NCI-H345 treated with DMSO at 0.1 percent for 48 hours (cell line): ENCODE results near the gene RADIL.

Experiments
- DNase-seq: peaks from one replicate; lab custom pipeline; 2025; ENCODE audit not compliant: unreplicated experiment; lab: John Stamatoyannopoulos, UW

The RADIL gene

DNA sequence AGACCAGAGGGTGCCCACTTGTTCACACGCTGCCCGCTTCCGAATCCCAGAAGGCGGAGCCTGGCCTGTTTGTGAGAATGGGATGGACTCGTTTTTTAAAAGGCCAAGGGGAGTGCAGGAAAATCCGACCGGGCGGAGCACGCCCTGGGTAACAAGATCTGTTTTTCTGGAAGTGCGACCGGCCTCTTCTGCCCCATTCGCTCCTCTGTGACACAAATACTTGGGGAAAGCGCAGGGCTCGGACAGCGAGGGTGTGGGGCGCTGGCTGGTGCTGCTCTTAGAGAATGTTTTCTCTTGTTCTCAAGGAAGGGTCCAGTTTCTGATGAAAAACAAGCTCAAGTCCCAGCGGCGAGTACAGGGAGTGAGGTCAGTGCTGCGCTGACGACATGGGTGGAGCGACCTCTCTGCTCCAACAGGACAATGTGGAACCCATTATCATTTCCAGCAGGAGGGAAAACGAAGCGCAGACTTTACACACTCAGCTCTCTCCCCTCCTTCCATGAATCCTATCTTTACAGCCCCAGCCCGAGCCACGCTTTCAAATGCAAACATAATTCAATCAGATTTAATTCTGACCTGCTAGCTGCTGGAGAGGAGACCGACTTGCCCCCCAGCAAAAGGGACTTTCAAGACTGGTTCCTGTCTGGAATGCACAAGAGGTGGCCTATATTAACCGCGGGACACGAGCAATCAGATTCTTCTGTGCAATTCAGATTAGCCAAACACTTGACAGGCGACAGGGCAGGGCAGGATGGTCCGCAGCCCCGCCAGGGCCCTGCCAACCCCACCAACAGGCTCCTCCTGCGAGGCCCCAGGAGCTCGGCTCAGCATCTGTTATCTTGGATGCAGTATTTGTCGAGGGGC is 1.1 kb downstream of the RADIL start:
- no peak for DNase-seq

DNA sequence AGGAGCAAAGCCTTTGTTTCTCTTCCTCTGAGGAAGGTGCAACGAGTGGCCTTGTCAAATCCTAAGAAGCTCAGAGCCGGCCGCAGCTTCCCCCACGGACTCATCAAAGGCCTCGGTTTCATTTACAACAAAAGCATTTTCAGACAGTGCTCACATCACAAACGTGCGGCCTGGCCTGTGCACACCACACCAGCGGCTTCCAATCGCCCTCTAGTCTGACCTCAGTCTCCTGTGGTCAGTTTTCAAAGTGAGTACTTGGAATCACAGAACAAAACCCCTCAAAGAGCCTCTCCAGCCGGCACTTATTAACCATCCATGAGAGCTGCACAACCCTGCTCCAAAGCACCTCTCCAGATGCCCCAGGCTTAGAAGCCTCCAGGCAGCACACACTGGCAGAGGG is 3.3 kb downstream of the RADIL start:
- no peak for DNase-seq

DNA sequence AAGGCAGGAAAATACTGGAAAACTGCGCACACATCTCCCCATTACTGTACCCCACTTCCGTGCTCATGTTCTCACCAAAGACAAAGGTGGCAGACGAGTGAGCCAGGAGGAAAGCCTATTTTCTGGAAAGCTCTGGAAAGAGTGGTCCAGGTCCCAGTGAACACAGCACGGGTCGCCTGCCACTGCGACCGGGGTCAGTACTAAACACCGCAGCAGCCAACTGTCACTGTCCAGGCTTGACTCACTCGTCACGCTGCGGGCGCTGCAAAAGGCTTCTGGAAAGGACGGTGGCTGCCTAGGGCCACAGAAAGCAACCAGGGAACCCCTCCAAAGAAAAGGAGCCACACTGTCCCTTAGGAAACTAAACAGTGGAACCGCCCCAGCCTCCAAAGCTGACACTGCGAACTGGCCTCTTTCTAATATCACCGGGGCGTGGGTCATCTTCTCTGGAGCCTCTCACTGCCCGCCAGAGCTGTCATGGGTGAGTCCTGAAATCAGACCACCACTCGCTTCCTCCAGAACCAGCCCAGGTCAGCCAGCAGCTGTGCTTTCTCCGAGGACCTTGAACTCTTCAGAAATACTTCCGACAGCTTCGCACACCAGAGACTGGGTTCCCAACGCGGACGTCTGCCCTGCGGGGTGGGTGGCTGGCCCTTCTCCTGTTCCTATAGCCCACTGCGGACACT is 4.0 kb downstream of the RADIL start:
- no peak for DNase-seq

DNA sequence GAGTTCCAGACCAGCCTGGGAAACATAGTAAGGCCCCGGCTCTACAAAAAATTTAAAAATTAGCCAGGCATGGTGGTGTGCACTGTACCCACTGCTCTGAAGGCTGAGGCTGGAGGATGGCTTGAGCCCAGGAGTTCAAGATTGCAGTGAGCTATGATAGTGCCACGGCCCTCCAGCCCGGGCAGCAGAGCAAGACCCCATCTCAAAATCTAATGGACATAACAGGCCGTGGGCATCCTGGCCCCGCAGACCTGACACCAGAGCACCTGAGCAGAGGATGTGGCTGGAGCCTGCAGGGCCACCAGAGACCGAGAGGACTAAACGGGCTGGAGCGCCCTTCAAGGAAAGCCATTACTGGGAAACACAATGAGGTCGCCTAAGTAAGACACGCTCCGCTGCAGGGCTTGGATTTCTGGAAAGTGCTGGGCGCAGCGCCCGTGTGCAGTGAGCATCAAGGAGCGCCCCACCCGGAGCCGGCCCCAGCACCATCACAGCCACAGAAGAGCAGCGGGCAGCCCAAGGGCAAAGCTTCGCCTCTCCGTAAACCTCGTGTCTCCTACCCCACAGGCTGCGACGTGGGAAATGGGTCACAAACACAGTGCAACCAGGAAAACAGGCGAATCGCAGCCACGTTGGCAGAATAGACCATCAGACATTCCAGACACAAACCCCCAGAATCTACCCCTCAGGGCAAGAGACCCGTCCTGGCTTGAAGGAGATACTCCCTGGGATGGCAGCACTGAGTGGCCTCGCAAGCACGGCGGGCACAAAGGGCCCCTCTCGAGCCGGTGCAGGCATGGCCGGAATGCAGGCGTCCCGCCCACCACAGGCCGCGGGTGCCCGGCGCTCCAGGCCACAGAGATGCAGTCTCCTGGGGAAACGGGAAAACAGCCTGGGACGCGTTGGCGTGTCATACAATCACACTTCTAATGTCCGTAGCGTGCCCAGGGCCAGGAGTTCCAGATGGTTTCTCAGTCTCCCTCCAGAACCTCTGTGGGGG is 4.9 kb downstream of the RADIL start:
- DNase-seq, result no peak

DNA sequence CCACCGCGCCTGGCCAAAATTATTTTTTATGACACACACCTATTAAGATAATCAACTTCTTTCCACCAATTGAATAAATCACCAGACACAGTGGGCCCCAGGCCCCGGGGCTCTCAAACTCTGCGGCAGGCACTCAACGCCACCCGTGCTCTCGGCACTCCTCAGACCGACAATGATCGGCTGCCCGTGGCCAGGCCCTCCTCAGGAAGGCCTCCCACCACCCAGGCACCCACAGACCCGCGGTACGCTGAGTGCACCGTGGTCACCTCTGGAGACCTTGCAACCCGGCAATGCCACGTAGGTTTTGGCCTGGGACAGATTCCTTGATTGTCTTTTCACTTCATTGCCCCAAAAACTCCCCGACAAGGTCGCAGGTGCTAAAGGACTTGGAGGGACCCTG is 6.9 kb downstream of the RADIL start:
- DNase-seq, result no peak

DNA sequence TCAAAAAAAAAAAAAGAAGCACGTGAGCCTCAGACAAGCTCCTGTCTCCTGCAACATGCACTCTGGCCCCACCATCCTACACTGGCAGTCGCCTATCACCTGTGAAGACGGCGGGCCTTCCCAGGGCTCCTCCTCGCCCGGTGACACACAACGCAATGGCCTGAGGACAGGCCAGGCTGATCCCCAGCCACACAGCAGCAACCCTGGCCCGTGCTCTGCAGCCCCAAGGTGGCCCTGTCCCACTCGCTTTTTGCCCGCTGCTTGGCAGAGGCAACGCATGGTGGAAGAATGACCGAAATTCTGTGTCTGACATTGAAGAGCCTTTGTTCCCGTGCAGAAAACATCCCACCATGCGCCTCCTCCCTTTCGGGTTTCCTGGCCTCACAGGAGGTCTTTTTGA is 8.1 kb downstream of the RADIL start:
- DNase-seq, result no peak

DNA sequence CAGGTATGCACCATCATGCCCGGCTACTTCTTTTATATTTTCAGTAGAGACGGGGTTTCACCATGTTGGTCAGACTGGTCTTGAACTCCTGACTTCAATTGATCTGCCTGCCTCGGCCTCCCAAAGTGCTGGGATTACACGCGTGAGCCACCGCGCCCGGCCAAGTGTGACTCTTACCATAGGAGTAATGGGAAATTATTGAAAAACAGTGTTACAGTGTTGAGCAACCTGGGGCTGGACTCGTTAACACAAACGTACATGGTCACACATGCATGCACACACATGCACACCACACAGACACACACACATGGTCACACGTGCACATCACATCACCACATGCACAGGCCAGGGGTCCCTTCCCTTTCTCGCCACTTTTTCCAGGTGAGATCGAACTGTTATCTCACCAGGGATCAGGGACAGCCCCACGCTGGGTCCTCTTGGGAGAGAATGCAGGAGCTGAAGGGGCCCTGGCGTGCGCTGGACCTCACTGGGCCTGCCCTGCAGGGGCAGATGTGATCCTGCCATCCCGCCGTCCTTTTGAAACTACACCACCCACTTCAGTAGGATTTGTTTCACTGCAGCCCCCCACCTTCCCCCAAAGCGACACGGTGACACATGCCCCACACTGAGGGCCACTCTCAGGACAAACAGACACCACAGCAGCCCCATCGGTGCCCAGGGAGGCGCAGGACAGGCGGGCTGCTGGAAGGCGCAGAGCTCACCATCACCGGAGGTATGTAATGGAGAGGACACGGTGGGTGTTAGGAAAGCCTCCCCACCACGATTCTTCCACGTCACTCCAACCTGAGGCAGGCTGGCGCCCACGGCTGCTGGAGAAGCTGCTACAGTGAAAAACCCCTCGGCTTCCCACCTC is 10.2 kb downstream of the RADIL start:
- DNase-seq, result no peak

DNA sequence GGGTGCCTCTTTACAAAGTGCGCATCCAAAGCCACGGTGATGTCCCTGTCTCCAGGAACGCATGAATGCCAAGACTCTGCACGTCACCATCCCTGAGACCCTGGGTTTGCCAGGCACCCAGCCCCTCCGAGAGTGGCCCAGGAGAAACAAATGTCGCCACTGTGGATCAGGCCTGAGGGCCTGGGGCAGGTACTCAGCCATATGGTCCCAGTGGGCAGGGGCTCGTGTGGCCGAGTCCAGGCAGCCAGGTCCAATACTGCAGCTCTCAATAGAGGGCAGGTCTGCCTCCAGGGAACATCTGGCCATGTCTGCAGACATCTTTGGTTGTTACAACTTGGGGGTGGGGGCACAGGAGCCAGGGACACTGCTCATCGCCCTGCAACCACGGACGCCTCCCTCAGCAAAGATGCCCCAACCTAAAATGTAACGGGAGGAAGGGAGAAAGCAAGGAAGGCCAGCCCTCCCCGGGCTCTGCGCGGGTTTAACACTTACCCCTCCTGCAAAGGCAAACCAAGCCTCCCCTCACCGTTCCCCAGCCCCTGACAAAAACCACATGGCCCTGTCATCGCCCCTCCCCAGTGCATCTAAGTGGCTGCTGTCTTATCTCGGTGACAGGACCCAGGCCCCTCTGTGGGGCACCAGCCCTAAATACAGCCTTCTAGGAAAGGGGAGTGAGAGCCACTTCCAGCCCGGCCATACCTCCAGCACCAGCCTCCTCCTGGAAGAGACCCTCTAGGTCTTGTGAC is 11.4 kb downstream of the RADIL start:
- no peak for DNase-seq

DNA sequence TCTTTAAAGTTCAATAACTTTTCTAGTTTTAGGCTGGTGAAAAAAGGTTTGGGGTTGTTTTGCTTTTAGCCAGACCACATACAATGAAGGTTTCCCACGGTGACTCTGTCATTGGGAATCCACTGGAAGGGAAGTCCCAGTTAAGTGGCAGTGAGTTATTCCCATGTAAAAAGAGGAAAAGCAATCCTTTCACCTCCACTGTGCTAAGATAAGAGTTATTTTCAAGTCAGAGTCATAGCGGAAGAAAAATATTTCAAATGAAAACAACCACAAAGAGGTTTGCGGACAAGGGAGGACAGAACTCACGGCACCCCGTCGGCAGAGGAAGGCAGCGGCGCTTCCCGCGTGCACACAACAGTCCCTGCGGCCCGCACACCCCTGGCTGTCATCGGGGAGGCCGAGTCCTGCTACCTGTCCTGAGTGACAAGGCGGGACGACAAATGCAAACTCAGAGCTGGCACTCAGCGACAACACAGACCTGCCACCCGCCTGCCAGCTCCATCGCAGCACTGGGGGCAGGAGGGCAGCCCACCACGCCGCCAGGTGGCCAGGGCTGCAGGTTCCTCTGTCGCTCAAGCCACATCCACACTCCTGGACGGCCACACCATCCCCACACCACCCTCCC is 12.3 kb downstream of the RADIL start:
- DNase-seq, result no peak

DNA sequence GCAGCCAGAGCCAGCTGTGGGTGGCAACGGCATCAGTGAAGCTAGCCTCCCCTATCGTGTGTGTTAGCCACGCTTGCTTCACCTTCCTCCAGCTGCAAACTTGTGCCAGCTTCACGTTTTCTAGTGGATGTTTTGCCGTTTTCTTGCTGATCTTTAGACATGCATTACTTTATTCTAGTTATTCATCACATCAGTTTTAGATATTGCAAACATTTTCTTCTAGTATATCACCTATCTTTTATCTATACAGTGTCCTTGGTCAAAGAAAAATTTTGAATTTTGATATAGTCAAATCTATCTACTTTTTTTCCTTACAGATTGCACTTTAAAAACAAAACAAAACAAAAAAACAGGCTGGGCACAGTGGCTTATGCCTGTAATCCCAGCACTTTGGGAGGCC is 15.0 kb downstream of the RADIL start:
- no peak for DNase-seq

DNA sequence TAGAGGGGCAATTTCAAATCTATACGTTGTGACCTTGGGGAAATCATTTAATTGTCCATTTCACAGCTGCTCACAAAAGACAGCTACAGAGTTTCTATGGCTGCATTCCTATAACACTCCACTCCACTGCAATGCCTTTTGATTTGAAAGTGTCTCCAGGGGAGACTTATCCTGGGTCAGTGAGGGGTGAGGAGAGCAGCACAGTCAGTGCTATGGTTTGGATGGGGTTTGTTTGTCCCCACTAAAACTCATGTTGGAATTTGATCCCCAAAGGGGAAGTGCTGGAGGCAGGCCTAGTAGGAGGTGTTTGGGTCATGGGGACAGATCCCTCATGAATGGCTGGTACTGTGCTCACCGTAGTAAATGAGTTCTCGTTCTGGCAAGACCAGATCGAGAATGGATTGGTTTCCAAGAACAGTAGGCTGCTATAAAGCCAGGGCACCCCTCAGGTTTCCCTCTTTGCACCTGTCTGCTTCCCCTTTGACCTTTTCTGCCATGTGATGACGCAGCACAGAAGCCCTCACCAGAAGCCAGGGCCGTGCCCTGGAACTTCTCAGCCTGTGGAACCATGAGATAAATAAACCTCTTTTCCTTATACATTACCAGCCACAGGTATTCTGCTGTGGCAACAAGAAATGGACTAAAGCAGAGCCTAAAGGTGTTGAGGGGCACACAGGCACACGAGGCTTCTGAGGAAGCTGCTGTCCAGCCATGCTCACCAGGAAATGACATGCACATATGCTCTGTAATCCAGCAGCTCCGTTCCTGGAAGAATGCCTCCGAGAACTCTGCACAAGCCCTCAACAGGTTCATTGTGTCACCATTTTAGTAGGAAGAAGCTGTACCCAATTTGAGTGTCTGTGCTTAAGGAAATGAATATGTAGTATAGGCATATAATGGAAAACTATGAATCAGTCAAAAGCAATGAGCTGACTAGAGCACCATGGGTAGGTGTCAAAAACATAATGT is 16.7 kb downstream of the RADIL start:
- no peak for DNase-seq

DNA sequence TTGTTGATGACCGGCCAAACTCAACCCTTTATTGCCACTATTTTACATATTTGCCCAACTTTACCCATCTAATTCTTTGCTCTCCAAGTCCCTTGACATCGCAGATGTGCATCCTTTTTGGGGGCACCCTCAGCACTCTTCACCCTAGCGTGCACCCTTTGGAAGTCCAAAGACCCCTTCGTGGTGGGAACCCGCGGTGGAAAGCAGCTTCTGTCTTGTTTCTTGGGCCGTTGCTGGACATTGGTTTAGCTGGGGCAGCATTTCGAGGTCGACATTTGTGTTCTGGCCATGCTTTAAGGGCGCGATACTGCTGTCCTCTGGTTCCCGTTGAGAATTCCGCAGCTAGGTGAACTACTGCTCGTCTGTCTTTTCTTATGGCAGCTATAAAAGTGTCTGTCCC is 21.4 kb downstream of the RADIL start:
- DNase-seq, result no peak

DNA sequence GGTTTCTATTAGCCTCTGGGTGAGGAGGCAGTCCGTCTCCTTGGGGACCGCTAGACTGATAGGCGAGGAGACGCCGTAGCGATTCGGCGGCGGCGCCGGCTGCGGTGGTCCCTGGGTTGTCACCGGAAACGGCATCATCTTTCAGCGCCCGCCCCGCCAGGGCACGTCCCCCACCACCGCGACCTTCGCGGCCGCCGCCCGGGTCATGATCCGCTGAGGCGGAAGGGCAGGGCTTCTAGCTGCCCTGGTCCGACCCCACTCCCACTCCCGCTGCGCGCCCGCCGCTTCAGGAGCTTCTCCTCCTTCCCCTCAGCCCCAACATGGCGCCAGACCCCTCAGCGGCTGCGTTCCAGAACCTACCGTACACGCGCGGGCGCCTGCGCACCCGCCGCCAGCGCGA is 21.8 kb downstream of the RADIL start, which contains the start of gene PAPOLB:
Gene PAPOLB (minus strand): TSS at position 358 of the 400 bp plus-strand sequence. CDS start 220 bp downstream, at position 138.
- DNase-seq, result no peak

DNA sequence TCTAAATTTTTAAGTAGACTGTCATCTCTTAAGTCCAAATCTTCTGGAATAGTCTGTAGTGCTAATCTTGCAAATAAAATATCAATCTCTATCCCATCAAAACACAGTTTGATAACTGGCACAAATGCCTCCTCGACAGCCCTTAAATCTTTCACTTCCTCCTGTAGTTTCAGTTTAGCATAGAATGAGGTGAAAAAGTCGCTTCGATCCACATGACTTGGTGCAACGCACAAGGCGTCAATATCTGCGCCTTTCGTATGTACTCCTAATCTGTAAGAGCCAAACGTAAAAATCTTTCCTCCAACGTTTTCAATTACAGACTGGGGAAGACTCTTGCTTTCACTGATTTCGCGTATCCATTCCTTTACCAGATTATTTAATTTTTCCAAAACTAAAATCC is 22.3 kb downstream of the RADIL start:
- no peak for DNase-seq

DNA sequence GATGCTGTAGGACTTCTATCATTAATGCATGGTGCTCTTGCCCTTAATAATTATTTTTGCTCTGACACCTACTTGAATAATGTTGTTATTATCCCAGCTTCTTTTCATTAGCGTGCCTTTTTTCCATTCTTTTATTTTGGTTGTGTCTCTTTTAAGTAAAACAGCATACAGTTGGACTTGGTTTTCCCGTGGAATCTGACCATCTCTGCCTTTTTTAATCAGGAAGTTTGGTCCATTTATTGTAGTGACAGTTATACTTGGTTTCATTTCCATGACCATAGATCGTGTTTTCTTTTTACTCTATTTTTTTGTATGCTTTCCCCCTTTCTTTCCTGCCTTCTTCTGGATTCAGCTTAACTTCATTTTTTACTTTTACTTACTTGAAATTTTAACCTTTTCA is 26.3 kb downstream of the RADIL start:
- DNase-seq, result no peak

DNA sequence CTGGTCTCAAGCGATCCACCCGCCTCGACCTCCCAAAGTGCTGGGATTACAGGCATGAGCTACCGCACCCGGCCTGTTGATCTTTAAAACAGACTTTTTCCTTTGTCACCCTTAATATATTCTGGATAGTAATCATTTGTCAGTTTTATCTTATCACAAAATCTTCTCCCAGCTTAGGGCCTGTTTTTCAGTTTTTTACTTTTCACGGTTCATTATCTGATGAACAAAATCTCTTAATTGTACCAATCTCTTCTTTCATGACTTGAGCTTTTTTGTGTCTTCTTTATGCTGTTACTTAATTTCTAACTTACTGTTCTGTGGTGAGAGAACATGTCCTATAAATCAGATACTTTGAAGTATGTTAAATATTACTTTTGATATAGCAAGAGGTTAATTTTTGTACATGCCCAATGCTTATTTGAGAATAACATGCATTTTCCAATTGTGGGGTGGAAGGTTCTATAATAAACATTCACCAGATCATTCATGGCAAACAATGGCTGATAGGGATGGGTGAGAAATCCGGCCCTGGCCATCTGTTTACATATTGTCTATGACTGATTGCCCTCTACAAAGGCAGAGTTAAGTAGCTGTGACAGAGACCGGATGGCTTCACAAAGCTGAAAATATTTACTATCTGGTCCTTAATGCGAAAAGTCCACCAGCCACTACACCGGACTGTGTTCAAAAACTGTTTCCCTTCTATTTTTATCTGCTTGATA is 27.0 kb downstream of the RADIL start:
- no peak for DNase-seq

DNA sequence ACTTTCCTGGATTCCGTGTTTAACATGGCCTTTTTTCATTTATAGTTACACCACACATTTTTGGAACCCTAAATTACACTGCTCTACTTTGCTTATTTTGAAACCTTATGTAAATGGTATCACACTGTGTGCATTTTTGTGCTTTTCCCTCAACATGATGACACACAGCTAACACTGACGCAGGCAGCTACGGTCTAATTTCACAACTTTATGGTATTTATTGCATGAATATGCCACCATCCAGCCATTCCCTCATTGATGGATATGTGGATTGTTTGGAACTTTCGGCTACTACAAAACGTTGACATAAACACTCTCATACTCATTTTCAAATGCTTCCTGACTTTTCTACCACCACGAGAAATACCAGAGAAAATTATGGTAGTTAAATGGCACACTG is 28.6 kb downstream of the RADIL start:
- DNase-seq, result no peak
